Activated naive CD4-positive, alpha-beta T cell treated with anti-CD3 and anti-CD28 coated beads, Interleukin-2, amount 10 ng/mL, durations not matched to agents 7 days and 5 days (primary cell): ENCODE measurements around the gene LHFPL4.
"Not testable (repeated sequence)": the region's sequence is repeated elsewhere in the genome, so short reads cannot be mapped to it uniquely, and the experiment has no call there.

ENCODE experiments used
- CTCF ChIA-PET: fragments of 350-600 bp; sonication (Branson Sonifier 250); formaldehyde crosslinking; loops from one replicate; lab custom pipeline; 2021; ENCODE audit warnings: antibody characterized with exemption; lab: Charles Lee
- DNase-seq: peaks from one replicate; pipeline ENCODE4 v3.0.0-alpha.2; 2020
- H3K27ac Mint-ChIP-seq: one replicate; pipeline ENCODE4 v1.8.0; 2021; ENCODE audit warnings: mild to moderate bottlenecking, moderate library complexity, mixed read lengths
- H3K27me3 Mint-ChIP-seq: one replicate; pipeline ENCODE4 v1.8.0; 2021; ENCODE audit warnings: mild to moderate bottlenecking, mixed read lengths
- H3K36me3 Mint-ChIP-seq: one replicate; pipeline ENCODE4 v1.8.0; 2021; ENCODE audit warnings: mixed read lengths
- H3K4me1 Mint-ChIP-seq: one replicate; pipeline ENCODE4 v1.8.0; 2021; ENCODE audit warnings: mixed read lengths
- H3K4me3 Mint-ChIP-seq: one replicate; pipeline ENCODE4 v1.8.0; 2021; ENCODE audit warnings: mild to moderate bottlenecking, moderate library complexity, mixed read lengths
- H3K9me3 Mint-ChIP-seq: one replicate; pipeline ENCODE4 v1.8.0; 2021; ENCODE audit warnings: mixed read lengths

LHFPL4 gene

DNA sequence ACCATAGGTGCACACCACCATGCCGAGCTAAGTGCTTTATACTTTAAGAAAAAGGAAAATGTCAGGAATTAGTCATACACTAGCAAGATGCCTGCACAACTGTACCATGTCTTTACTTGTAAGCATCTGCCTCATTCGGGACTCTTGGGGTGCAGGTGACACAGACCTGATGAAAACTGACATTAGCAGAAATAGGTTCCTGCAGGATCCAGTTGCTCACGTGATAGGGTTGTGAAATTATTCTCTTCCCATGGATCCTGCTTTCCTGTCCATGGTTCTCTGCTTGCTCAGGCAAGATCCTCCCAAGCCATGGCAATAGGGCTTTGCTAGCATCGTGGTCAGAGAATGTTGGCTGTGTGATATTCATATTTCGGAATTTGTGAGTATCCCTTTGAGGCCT, 10.2 kb upstream of the LHFPL4 start:
- no peak overlapping the region for H3K27ac Mint-ChIP-seq
- CTCF ChIA-PET, result no interaction called here
- no peaks in the 10 kb centered on the region for H3K36me3 Mint-ChIP-seq
- H3K4me3 Mint-ChIP-seq, result no peak overlapping the region
- DNase-seq, result no peak
- H3K9me3 Mint-ChIP-seq, result peaks cover 4% of the 10 kb centered on the region
- H3K27me3 Mint-ChIP-seq, result no peaks in the 10 kb centered on the region
- no peaks in the 10 kb centered on the region for H3K4me1 Mint-ChIP-seq

DNA sequence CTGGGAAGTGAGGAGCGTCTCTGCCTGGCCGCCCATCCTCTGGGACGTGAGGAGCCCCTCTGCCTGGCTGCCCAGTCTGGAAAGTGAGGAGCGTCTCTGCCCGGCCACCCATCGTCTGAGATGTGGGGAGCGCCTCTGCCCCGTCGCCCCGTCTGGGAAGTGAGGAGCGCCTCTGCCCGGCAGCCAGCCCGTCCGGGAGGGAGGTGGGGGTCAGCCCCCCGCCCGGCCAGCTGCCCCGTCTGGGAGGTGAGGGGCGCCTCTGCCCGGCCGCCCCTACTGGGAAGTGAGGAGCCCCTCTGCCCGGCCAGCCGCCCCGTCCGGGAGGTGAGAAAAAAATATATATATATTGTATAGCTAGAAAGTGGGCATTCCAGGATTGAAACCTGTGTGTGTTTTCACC, 6.4 kb upstream of the LHFPL4 start:
- H3K36me3 Mint-ChIP-seq, DNase-seq, H3K4me3 Mint-ChIP-seq, H3K4me1 Mint-ChIP-seq, H3K27ac Mint-ChIP-seq, CTCF ChIA-PET, H3K9me3 Mint-ChIP-seq: not testable (repeated sequence)
- peaks cover 23% of the 10 kb centered on the region for H3K27me3 Mint-ChIP-seq

DNA sequence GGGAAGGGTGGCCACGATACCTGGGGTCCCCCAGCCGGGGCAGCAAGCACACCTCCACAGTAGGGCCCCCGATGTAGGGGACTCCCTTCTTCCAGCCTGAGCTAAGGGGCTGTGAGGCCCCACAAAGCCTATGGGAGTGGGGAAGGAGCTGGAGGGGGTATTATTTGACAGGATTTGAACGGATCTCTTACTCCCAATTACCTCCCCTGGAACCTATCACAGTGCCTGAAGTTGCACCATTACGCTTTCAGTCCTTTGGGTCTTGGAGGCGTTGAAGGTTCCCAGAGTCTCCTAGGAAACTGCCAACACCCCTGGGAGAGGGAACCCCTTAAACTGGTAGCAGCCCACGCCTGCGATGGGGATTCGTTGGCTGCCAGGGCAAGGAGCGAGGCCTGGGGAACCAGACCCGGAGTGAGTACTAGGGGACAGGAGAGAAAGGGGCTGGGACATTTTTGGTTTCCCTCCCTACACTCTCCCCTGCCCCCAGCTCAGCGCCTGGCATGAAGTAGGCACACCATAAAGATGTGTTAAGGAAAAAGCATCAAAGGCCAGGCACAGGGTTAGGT, 409 bp upstream of the LHFPL4 start:
- H3K27me3 Mint-ChIP-seq, result peaks cover 65% of the 10 kb centered on the region
- no peak overlapping the region for H3K27ac Mint-ChIP-seq
- peaks cover 2% of the 10 kb centered on the region for H3K9me3 Mint-ChIP-seq
- H3K4me1 Mint-ChIP-seq, result peaks cover 5% of the 10 kb centered on the region
- CTCF ChIA-PET, result no interaction called here
- H3K4me3 Mint-ChIP-seq, result no peak overlapping the region
- DNase-seq, result no peak
- H3K36me3 Mint-ChIP-seq, result no peaks in the 10 kb centered on the region

DNA sequence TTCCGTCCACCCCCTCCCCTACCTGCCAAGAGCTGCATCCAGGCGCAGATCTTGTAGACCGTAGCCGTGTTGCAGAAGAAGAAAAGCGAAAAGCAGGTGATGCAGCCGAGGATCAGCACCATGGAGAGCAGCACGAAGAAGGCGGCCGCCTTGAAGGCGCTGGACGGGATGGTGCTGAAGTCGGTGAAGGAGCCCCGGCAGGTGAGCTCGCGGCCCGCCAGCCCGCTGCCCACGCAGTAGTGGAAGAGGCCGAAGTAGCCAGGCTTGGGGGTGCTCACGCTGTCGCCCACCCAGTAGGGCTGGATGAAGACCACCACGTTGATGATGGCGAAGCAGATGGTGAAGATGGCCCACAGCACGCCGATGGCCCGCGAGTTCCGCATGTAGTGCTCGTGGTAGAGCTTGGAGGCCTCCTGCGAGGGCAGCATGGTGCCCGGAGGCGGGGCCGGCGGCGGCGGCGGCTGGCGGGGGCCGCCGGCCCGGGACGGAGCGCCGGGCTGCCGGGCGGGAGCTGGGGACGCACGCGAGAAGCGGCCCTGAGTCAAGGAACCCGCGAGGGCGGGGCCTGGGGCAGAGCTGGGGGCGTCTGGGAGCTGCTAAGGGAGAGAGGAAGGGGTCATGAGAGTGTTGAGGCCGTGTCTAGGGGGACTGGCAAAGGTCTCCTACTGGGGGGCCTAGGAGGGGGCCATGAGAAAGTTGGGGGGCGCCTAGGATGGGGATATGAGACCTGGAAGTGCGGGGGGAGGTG, 1.2 kb downstream of the LHFPL4 start:
- no peak overlapping the region for H3K4me3 Mint-ChIP-seq
- H3K27ac Mint-ChIP-seq, result no peak overlapping the region
- peaks cover 5% of the 10 kb centered on the region for H3K4me1 Mint-ChIP-seq
- H3K9me3 Mint-ChIP-seq, result peaks cover 2% of the 10 kb centered on the region
- CTCF ChIA-PET, result no interaction called here
- DNase-seq, result peak; percentile 76
- H3K36me3 Mint-ChIP-seq, result no peaks in the 10 kb centered on the region
- H3K27me3 Mint-ChIP-seq, result peaks cover 64% of the 10 kb centered on the region

DNA sequence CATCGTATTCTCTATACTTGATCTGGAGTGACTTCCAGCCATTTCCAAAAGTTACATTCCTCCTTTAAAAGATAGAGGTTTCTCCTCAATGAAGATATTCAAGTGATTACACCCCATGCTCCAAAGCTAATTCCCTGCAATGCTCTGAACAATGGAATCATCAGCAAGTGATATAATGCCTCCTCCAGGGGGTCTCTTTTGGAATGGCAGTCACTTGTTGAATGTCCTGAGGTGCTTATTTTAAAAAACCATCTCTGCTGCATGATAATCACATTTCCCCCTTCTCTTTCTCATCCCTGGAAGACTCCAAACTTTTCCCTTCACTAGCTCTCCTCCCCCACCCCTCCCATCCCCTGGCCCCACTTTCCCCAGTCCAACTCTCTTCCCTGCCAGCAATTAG, 2.6 kb downstream of the LHFPL4 start:
- H3K4me1 Mint-ChIP-seq, result peaks cover 5% of the 10 kb centered on the region
- peaks cover 2% of the 10 kb centered on the region for H3K9me3 Mint-ChIP-seq
- no peak overlapping the region for H3K27ac Mint-ChIP-seq
- peaks cover 51% of the 10 kb centered on the region for H3K27me3 Mint-ChIP-seq
- no peak for DNase-seq
- no peak overlapping the region for H3K4me3 Mint-ChIP-seq
- CTCF ChIA-PET, result no interaction called here
- no peaks in the 10 kb centered on the region for H3K36me3 Mint-ChIP-seq

DNA sequence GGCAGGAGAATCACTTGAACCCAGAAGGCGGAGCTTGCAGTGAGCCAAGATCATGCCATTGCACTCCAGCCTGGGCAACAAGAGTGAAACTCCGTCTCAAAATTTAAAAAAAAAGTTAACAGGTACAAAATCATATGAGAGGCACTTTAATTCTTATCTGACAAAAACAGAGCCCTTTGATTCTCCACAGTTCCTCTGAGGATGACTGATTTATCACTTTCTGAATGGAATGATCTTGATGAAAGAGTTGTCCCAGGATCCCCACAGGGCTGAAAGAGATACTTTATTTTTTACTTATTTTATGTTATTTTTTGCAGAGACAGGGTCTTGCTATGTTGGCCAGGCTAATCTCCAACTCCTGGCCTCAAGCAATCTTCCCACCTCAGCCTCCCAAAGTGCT, 4.0 kb downstream of the LHFPL4 start:
- CTCF ChIA-PET, result no interaction called here
- Mint-ChIP-seq H3K4me3 (no peak overlapping the region), H3K4me1 (peaks cover 5% of the 10 kb centered on the region), H3K9me3 (peaks cover 2% of the 10 kb centered on the region), H3K36me3 (no peaks in the 10 kb centered on the region), H3K27ac (no peak overlapping the region), H3K27me3 (peaks cover 44% of the 10 kb centered on the region)
- no peak for DNase-seq

DNA sequence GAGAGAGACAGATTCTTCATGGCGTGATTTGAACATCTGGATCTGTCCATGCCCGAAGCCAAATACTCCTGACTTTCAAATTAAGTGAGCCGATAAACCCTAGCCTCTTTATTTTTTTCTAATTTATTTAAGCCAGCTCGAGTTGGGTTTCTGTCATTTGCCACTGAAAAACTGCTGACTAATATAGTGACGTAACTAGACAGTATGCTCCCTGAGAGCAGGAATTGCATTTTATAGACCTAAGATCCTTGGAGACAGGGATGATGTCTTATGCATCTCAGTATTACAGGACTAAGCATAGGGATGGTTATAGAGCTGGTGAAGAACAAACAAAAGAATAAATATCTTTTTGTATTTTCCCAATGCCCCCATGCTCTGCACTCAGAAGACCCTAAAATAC, 4.6 kb downstream of the LHFPL4 start:
- no peak overlapping the region for H3K4me3 Mint-ChIP-seq
- no peak for DNase-seq
- CTCF ChIA-PET, result no interaction called here
- peaks cover 40% of the 10 kb centered on the region for H3K27me3 Mint-ChIP-seq
- H3K27ac Mint-ChIP-seq, result no peak overlapping the region
- H3K9me3 Mint-ChIP-seq, result peaks cover 2% of the 10 kb centered on the region
- peaks cover 5% of the 10 kb centered on the region for H3K4me1 Mint-ChIP-seq
- H3K36me3 Mint-ChIP-seq, result no peaks in the 10 kb centered on the region

DNA sequence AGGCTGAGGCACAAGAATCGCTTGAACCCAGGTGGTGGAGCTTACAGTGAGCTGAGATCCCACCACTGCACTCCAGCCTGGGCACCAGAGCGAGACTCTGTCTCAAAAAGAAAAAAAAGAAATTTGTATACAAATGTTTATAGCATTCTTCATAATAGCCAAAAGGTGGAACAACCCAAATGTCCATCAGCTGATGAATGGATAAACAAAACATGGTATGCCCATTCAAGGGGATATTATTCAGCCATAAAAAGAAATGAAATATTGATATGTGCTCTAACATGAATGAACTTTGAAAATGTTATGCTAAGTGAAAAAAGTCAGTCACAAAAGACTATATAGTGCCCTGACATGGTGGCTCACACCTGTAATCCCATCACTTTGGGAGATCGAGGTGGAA, 11.4 kb downstream of the LHFPL4 start:
- CTCF ChIA-PET, result no interaction called here
- Mint-ChIP-seq H3K27me3 (peaks cover 8% of the 10 kb centered on the region), H3K27ac (no peak overlapping the region), H3K4me3 (no peak overlapping the region), H3K9me3 (no peaks in the 10 kb centered on the region), H3K4me1 (no peaks in the 10 kb centered on the region), H3K36me3 (no peaks in the 10 kb centered on the region)
- no peak for DNase-seq

DNA sequence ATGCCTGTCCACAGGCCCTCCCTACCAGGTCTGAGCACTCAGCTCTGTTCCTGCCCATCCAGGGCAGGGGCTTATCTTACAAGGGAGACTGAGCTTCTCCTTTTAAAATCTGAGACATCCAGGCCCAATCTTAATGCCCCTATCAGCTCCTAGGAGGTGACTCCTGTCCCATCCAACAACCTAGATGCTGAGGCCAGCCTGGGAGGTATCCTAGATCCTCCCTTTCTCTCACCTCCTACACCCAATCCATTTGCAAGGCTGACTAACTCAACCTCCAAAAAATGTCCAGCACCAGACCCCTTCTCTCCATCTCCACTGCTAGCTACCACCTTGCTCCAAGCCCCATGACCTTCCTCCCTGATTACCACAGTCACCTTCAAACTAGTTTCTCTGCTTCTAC, 17.4 kb downstream of the LHFPL4 start:
- H3K36me3 Mint-ChIP-seq, result no peaks in the 10 kb centered on the region
- DNase-seq, result no peak
- no peaks in the 10 kb centered on the region for H3K4me1 Mint-ChIP-seq
- no peak overlapping the region for H3K27ac Mint-ChIP-seq
- no peak overlapping the region for H3K4me3 Mint-ChIP-seq
- no peaks in the 10 kb centered on the region for H3K9me3 Mint-ChIP-seq
- CTCF ChIA-PET, result no interaction called here
- H3K27me3 Mint-ChIP-seq, result peaks cover 4% of the 10 kb centered on the region

DNA sequence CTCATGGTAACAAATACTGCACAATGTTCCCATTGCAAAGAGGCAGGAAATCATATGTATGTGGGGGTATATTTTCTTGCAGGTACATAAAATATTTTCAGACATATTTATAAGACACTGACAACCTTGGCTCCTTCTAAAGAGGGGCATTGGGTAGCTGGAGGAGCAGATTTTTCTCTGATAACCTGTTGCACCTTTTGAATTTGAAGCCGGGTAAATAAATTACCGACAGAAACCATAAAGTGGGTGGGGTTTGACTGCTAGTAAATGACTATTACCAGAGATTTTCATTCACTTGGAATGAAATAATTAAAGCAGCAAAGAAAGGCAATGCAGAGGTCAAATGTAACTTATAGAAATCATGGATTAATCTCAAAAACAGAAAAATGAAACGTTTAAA, 19.2 kb downstream of the LHFPL4 start:
- DNase-seq, result no peak

DNA sequence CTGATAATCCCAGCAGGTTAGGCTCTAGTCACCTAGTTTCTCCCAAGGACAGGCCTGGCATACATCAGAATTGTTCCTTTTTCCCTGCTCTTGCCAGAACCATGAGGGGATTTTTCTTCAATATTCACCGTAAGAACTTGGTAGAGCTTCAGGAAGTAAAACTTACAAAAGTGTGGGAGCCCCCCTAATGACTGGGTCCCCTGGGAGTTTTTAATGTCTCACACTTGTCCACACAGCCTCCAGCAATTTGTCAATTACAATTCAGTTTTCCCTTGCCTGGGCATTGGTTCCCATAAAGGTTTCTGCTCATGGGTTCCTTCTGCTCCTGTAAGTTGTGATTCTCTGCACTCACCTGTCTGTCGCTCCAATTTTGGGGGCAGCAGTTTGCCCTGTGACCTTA, 28.5 kb downstream of the LHFPL4 start:
- Mint-ChIP-seq H3K27ac (no peak overlapping the region), H3K36me3 (no peaks in the 10 kb centered on the region), H3K27me3 (peaks cover 14% of the 10 kb centered on the region), H3K4me1 (no peaks in the 10 kb centered on the region), H3K4me3 (no peak overlapping the region), H3K9me3 (no peaks in the 10 kb centered on the region)
- DNase-seq, result no peak
- CTCF ChIA-PET, result no interaction called here

More for the DNA sequence above, 19.2 kb downstream of the LHFPL4 start:
- CTCF ChIA-PET, result no interaction called here
- no peaks in the 10 kb centered on the region for H3K9me3 Mint-ChIP-seq
- no peak overlapping the region for H3K27ac Mint-ChIP-seq
- H3K36me3 Mint-ChIP-seq, result no peaks in the 10 kb centered on the region
- no peaks in the 10 kb centered on the region for H3K4me1 Mint-ChIP-seq
- peaks cover 4% of the 10 kb centered on the region for H3K27me3 Mint-ChIP-seq
- H3K4me3 Mint-ChIP-seq, result no peak overlapping the region

DNA sequence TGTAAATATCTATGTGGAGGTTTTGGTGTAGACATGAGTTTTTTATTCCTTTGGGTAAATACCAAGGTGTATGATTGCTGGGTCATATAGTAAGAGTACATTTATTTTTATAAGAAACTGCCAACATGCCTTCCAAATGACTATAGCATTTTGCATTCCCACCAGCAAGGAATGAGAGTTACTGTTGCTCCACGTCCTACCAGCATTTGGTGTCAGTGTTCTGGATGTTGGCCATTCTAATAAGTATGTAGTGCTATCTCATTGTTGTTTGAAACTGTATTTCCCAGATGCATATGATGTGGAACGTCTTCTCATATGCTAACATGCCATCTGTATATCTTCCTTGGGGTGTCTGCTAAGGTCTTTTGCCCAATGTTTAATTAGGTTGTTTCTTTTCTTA, 38.7 kb downstream of the LHFPL4 start:
- Mint-ChIP-seq H3K27ac (no peak overlapping the region), H3K36me3 (no peaks in the 10 kb centered on the region), H3K4me1 (no peaks in the 10 kb centered on the region), H3K9me3 (no peaks in the 10 kb centered on the region), H3K4me3 (no peak overlapping the region), H3K27me3 (peaks cover 28% of the 10 kb centered on the region)
- CTCF ChIA-PET, result no interaction called here
- no peak for DNase-seq

DNA sequence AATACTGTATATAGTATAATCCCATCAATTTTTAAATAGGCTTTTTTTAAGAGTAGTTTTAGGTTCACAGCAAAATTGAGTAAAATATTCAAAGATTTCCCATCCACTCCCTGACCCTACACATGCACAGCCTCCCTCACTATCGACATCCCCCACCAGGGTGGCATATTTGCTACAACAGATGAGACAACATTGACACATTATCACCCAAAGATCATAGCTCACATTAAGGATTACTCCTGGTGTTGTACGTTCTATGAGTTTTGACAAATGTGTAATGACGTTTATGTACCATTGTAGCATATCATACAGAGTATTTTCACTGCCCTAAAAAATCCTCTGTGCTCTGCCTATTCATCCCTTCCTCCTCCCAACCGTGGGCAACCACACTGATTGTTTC, 39.3 kb downstream of the LHFPL4 start:
- H3K36me3 Mint-ChIP-seq, result no peaks in the 10 kb centered on the region
- H3K4me1 Mint-ChIP-seq, result no peaks in the 10 kb centered on the region
- CTCF ChIA-PET, result no interaction called here
- H3K27me3 Mint-ChIP-seq, result peaks cover 32% of the 10 kb centered on the region
- H3K27ac Mint-ChIP-seq, result no peak overlapping the region
- H3K4me3 Mint-ChIP-seq, result no peak overlapping the region
- no peaks in the 10 kb centered on the region for H3K9me3 Mint-ChIP-seq
- no peak for DNase-seq

DNA sequence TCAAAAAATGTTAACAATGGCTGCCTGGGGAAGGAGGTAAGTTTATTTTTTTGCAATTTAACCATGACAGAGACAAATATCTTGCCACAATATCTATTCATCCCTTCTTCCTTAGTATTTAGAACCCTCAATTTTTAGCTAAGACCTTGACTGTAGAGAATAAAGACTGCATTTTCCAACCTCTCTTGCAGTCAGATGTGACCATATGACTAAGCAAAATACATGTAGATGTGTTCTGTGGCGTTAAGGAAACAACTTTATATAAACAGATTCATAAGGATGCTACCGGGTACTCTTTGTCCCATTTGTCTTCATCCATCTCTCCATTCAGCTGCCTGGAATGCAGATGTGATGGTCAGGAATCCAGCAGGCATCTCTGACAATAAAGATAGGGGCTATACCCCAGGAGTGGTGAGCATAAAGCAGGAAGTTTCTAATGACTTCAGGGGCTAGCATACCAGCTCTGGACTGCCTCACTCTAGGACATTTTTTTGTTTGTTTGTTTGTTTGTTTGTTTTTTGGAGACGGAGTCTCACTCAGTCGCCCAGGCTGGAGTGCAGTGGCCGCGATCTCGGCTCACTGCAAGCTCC, 41.1 kb downstream of the LHFPL4 start:
- Mint-ChIP-seq H3K4me1 (no peaks in the 10 kb centered on the region), H3K27me3 (peaks cover 42% of the 10 kb centered on the region), H3K9me3 (no peaks in the 10 kb centered on the region), H3K36me3 (no peaks in the 10 kb centered on the region), H3K27ac (no peak overlapping the region), H3K4me3 (no peak overlapping the region)
- CTCF ChIA-PET, result interaction anchor here (1.4 kb wide), 1 partner anchor 12 kb away, joined by 3 read pairs; no protein-coding TSS in a partner anchor
- no peak for DNase-seq

DNA sequence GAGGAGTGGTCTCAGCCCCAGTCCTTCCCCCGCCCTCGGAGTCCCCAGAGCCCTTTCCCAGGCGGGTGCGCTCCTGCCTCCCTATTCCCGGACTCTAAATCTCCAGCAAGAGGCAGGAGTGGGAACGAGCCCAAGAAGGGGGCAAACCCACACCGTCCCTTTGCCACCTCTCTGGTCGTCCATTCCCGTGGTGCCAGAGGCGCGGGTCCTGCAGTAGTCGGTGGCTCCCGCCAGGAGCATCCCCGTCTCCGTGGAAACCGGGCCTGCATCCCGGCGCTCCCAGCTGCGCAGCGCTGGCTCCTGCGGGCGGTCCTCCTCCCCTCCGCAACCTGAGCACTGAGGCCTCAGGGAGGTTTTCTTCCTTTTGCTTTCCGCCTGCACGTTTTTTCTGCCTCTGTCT, 44.8 kb downstream of the LHFPL4 start:
- Mint-ChIP-seq H3K4me1 (no peaks in the 10 kb centered on the region), H3K27me3 (peaks cover 40% of the 10 kb centered on the region), H3K9me3 (no peaks in the 10 kb centered on the region), H3K4me3 (no peak overlapping the region), H3K36me3 (no peaks in the 10 kb centered on the region), H3K27ac (no peak overlapping the region)
- CTCF ChIA-PET, result interaction anchor here (1.3 kb wide), 1 partner anchor 521 kb away, joined by 3 read pairs; no protein-coding TSS in a partner anchor
- no peak for DNase-seq
